Measurements from ENCODE around the gene LSAMP.

GRCh38 chr3:116238846-116239565, 206.3 kb downstream of the LSAMP start:
- no peak for TF ChIP-seq CTCF (IDR thresholded peaks at IDR 0.05)
- no peak for TF ChIP-seq POLR2A (IDR thresholded peaks at IDR 0.05)
- TF ChIP-seq POLR2AphosphoS5 (IDR thresholded peaks at IDR 0.05), result no peak
- no peak for TF ChIP-seq EP300 (IDR thresholded peaks at IDR 0.05)

Measured in sigmoid colon (tissue), 4 donors.